Type B pancreatic cell (in vitro differentiated cells): ENCODE measurements around the gene PRRT1B. TPM values are rescaled to one million over a fixed set of nuclear protein-coding genes. Genes with fewer than 3 reads are reported as not detected.

Experiments used
- DNase-seq: peaks from one replicate; pipeline ENCODE4 v3.0.0; 2021; ENCODE audit warnings: mixed read lengths; ENCODE audit not compliant: unreplicated experiment; ENCODE audit errors: extremely low spot score
- H3K27ac Mint-ChIP-seq: 2 replicates; pipeline ENCODE4 v1.8.0; 2021; ENCODE audit warnings: mild to moderate bottlenecking, mixed read lengths
- H3K27me3 Mint-ChIP-seq: 2 replicates; pipeline ENCODE4 v1.8.0; 2021; ENCODE audit warnings: mixed read lengths
- H3K36me3 Mint-ChIP-seq: 2 replicates; pipeline ENCODE4 v1.8.0; 2021; ENCODE audit warnings: mixed read lengths
- H3K4me1 Mint-ChIP-seq: one replicate; pipeline ENCODE4 v1.8.0; 2021; ENCODE audit warnings: mixed read lengths; ENCODE audit not compliant: unreplicated experiment
- H3K4me3 Mint-ChIP-seq: 2 replicates; pipeline ENCODE4 v1.8.0; 2021; ENCODE audit warnings: mild to moderate bottlenecking, mixed read lengths
- H3K9me3 Mint-ChIP-seq: 2 replicates; pipeline ENCODE4 v1.8.0; 2021; ENCODE audit warnings: mixed read lengths
- CTCF ChIP-seq: fragments of 200-600 bp; sonication (generic); conservative IDR thresholded peaks from 2 replicates; pipeline ENCODE4 v1.5.0; 2021; ENCODE audit warnings: antibody characterized with exemption, mild to moderate bottlenecking
- total RNA-seq: library from RNA; stranded (reverse); gene quantifications from 2 replicates; pipeline ENCODE4 v1.2.1, GENCODE V29; 2021; ENCODE audit warnings: low replicate concordance

The PRRT1B gene
- total RNA-seq, 1 donor from 2014 or later = 3.0 TPM

- no peaks in the 10 kb centered on the region for H3K27me3 Mint-ChIP-seq
- no peak for DNase-seq
- H3K4me3 Mint-ChIP-seq = no peak overlapping the region
- no peaks in the 10 kb centered on the region for H3K4me1 Mint-ChIP-seq
- H3K9me3 Mint-ChIP-seq = no peaks in the 10 kb centered on the region
- no peak overlapping the region for H3K27ac Mint-ChIP-seq
- H3K36me3 Mint-ChIP-seq = peaks cover 3% of the 10 kb centered on the region
- no peak for TF ChIP-seq CTCF
Observed at GRCh38 chr9:131518553-131518952, 26.8 kb upstream of the PRRT1B start.

DNA sequence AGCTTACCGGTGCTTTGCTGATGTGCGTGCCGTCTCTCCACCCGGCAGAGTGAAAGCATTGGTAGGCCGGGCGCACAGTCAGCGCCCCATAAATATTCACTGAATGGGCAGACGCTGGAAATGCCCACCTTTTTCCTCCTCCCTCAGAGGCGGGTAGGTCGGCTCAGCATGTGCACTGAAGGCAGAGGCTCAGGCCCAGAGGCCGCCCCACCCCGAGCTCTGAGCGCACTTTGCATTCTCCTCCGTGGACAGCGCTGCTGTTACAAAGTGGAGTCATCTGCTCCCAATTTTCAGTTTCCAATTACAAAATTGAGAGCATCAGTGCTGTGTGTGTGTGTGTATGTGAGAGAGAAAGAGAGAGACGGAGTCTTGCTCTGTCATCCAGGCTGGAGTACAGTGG, 24.8 kb upstream of the PRRT1B start:
- peaks cover 3% of the 10 kb centered on the region for H3K36me3 Mint-ChIP-seq
- H3K4me3 Mint-ChIP-seq = no peak overlapping the region
- H3K27me3 Mint-ChIP-seq = no peaks in the 10 kb centered on the region
- TF ChIP-seq CTCF = no peak
- H3K4me1 Mint-ChIP-seq = no peaks in the 10 kb centered on the region
- no peak overlapping the region for H3K27ac Mint-ChIP-seq
- no peak for DNase-seq
- no peaks in the 10 kb centered on the region for H3K9me3 Mint-ChIP-seq

- H3K27ac Mint-ChIP-seq = no peak overlapping the region
- no peaks in the 10 kb centered on the region for H3K9me3 Mint-ChIP-seq
- H3K4me1 Mint-ChIP-seq = no peaks in the 10 kb centered on the region
- no peak for DNase-seq
- no peak overlapping the region for H3K4me3 Mint-ChIP-seq
- peaks cover 5% of the 10 kb centered on the region for H3K36me3 Mint-ChIP-seq
- H3K27me3 Mint-ChIP-seq = no peaks in the 10 kb centered on the region
- no peak for TF ChIP-seq CTCF
Observed at GRCh38 chr9:131521203-131521602, 24.1 kb upstream of the PRRT1B start.

DNA sequence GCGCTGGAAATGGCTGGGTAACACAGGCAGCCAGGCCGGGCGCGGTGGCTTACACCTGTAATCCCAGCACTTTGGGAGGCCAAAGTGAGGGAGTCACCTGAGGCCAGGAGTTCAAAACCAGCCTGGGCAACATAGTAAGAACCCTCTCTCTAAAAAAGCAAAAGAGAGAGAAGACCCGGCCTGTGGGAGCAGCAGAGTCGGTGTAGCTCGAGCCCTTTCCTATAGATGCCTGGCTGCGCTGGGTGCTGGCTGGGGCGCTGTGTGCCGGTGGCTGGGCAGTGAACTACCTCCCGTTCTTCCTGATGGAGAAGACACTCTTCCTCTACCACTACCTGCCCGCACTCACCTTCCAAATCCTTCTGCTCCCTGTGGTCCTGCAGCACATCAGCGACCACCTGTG, 23.5 kb upstream of the PRRT1B start:
- no peak for DNase-seq
- H3K27ac Mint-ChIP-seq = no peak overlapping the region
- H3K36me3 Mint-ChIP-seq = peaks cover 11% of the 10 kb centered on the region
- H3K4me3 Mint-ChIP-seq = no peak overlapping the region
- TF ChIP-seq CTCF = no peak
- H3K9me3 Mint-ChIP-seq = no peaks in the 10 kb centered on the region
- no peaks in the 10 kb centered on the region for H3K27me3 Mint-ChIP-seq
- H3K4me1 Mint-ChIP-seq = no peaks in the 10 kb centered on the region

- Mint-ChIP-seq H3K27me3 (no peaks in the 10 kb centered on the region), H3K4me1 (no peaks in the 10 kb centered on the region), H3K27ac (no peak overlapping the region), H3K9me3 (no peaks in the 10 kb centered on the region), H3K36me3 (peaks cover 11% of the 10 kb centered on the region), H3K4me3 (no peak overlapping the region)
- no peak for DNase-seq
- no peak for TF ChIP-seq CTCF
Observed at GRCh38 chr9:131522257-131523085, 22.9 kb upstream of the PRRT1B start.
